BJ (cell line): Measurements from ENCODE around the gene COL8A1. TPM values are rescaled to one million over a fixed set of nuclear protein-coding genes. Genes with fewer than 3 reads are reported as not detected.
A peak's percentile ranks its signal among the peaks of the same experiment; 100 is the strongest.

Source experiments
- CTCF ChIA-PET: fragments of 350-600 bp; formaldehyde crosslinking; extraction: SDS; loops from one replicate; lab custom pipeline; 2021; ENCODE audit warnings: antibody characterized with exemption, inconsistent platforms; lab: Yijun Ruan, JAX
- POLR2A ChIA-PET: fragments of 300-600 bp; sonication (Branson Sonifier 250); formaldehyde crosslinking; extraction: SDS; loops from one replicate; lab custom pipeline; 2021; ENCODE audit warnings: antibody characterized with exemption; lab: Charles Lee
- DNase-seq: peaks from one replicate; pipeline ENCODE4 v3.0.0-alpha.2; 2011; ENCODE audit warnings: low read depth
- H3K27me3 ChIP-seq: 2 replicates; pipeline ENCODE4 v1.6.0; 2011; ENCODE audit warnings: low read length; ENCODE audit not compliant: control insufficient read depth, insufficient read depth
- H3K36me3 ChIP-seq: 2 replicates; pipeline ENCODE4 v1.5.1; 2011; ENCODE audit warnings: low read length; ENCODE audit not compliant: control insufficient read depth, insufficient read depth
- H3K4me3 ChIP-seq: 2 replicates; pipeline ENCODE4 v1.5.1; 2011; ENCODE audit warnings: low read depth, mild to moderate bottlenecking, control low read depth, low read length
- CTCF ChIP-seq: IDR thresholded peaks from 2 replicates; pipeline ENCODE4 v1.5.1; 2011; ENCODE audit warnings: low read depth, mild to moderate bottlenecking, control low read depth, inconsistent platforms, low read length, moderate library complexity; ENCODE audit not compliant: insufficient read depth
- polyA plus RNA-seq: library from polyadenylated mRNA; depleted of rRNA; stranded (reverse); fragments of >200 nt; gene quantifications from 2 replicates; pipeline ENCODE4 v1.2.3, GENCODE V29; 2011

The COL8A1 gene
- polyA plus RNA-seq, 1 experiment: 186 TPM

- peak; percentile 70 for TF ChIP-seq CTCF
- ChIA-PET CTCF (interaction anchor here (0.6 to 2.4 kb wide), 23 partner anchors 8 to 1922 kb away, joined by 3 to 17 read pairs (median 4); no protein-coding TSS in a partner anchor), POLR2A (interaction anchor here (0.9 to 1.0 kb wide), 2 partner anchors 10 to 261 kb away, joined by 3 to 20 read pairs; no protein-coding TSS in a partner anchor)
- no peak for DNase-seq
- Histone ChIP-seq H3K27me3 (no peaks in the 10 kb centered on the region), H3K36me3 (no peaks in the 10 kb centered on the region), H3K4me3 (no peak overlapping the region)
Measured at GRCh38 chr3:99842826-99843589, 204.6 kb downstream of the COL8A1 start.

GRCh38 chr3:99843590-99844258 lies 205.3 kb downstream of the COL8A1 start:
- no peak for TF ChIP-seq CTCF
- ChIA-PET POLR2A (interaction anchor here (0.9 to 1.0 kb wide), 2 partner anchors 11 to 260 kb away, joined by 3 to 20 read pairs; no protein-coding TSS in a partner anchor), CTCF (interaction anchor here (0.6 to 2.4 kb wide), 31 partner anchors 9 to 1923 kb away, joined by 3 to 17 read pairs (median 4); partner anchors contain the start of gene TBC1D23)
- no peaks in the 10 kb centered on the region for H3K36me3 ChIP-seq
- H3K4me3 ChIP-seq: no peak overlapping the region
- no peaks in the 10 kb centered on the region for H3K27me3 ChIP-seq
- DNase-seq: no peak

GRCh38 chr3:99845331-99845730 lies 206.9 kb downstream of the COL8A1 start:
- ChIA-PET POLR2A (no interaction called here), CTCF (interaction anchor here (1.7 kb wide), 1 partner anchor 10 kb away, joined by 10 read pairs; no protein-coding TSS in a partner anchor)
- no peaks in the 10 kb centered on the region for H3K36me3 ChIP-seq
- H3K4me3 ChIP-seq: no peak overlapping the region
- no peaks in the 10 kb centered on the region for H3K27me3 ChIP-seq
- DNase-seq: no peak
- TF ChIP-seq CTCF: no peak

GRCh38 chr3:99845999-99846398 lies 207.6 kb downstream of the COL8A1 start:
- DNase-seq: no peak
- no peak for TF ChIP-seq CTCF
- ChIA-PET CTCF (interaction anchor here (0.9 to 1.7 kb wide), 4 partner anchors 10 to 223 kb away, joined by 3 to 10 read pairs (median 3); no protein-coding TSS in a partner anchor), POLR2A (no interaction called here)
- Histone ChIP-seq H3K4me3 (no peak overlapping the region), H3K27me3 (no peaks in the 10 kb centered on the region), H3K36me3 (peaks cover 3% of the 10 kb centered on the region)
